ENCODE data around the gene ITM2A. TPM values are rescaled to one million over a fixed set of nuclear protein-coding genes. Genes with fewer than 3 reads are reported as not detected.

Gene ITM2A
- polyA plus RNA-seq, 1 donor (not counting 4 experiments of a cell fraction or from before 2014, with no cell fraction given) = 64.4 TPM

GRCh38 chrX:79325263-79325958 is 41.7 kb downstream of the ITM2A start:
- no peak overlapping the region for H3K9ac ChIP-seq (ENCODE audit: control insufficient read depth, extremely low read depth, insufficient read depth, low read length)
- FAIRE-seq (no peak), DNase-seq (ENCODE audit: low read depth, low spot score) (no peak)
- no peaks in the 10 kb centered on the region for H3K79me2 ChIP-seq (ENCODE audit: control insufficient read depth, insufficient read depth, low read length)
- no peaks in the 10 kb centered on the region for H3K4me1 ChIP-seq (ENCODE audit: control insufficient read depth, extremely low read depth, insufficient read depth, low read length)
- TF ChIP-seq CTCF (optimal IDR thresholded peaks at IDR 0.05 in 1 of 3, IDR thresholded peaks at IDR 0.05 in 1 of 3, conservative IDR thresholded peaks at IDR 0.05 in 1 of 3; ENCODE audit: extremely low read depth in 1 of 3, insufficient read depth in 2 of 3, low read length in 3 of 3) (no peak), EZH2 (IDR thresholded peaks at IDR 0.05; ENCODE audit: low read length) (no peak)
- no peaks in the 10 kb centered on the region for H3K27me3 ChIP-seq (ENCODE audit: control insufficient read depth, extremely low read depth, insufficient read depth, low read length)
- dilution Hi-C loops (cut with MboI; ENCODE audit: extremely low pct_ligation_motif_present, low sequenced_read_pairs) = no loop called here
- no peaks in the 10 kb centered on the region for H4K20me1 ChIP-seq (ENCODE audit: control insufficient read depth, extremely low read depth, insufficient read depth, low read length)
- no peaks in the 10 kb centered on the region for H3K36me3 ChIP-seq (ENCODE audit: control insufficient read depth in 2 of 2, extremely low read depth in 1 of 2, insufficient read depth in 2 of 2, low read length in 2 of 2)
- no peak overlapping the region for H3K4me3 ChIP-seq (ENCODE audit: control insufficient read depth in 2 of 3, extremely low read depth in 1 of 3, insufficient read depth in 2 of 3, low read depth in 1 of 3, low read length in 3 of 3)
- H3K9me1 ChIP-seq (ENCODE audit: control insufficient read depth, extremely low read depth, insufficient read depth, low read length) = no peaks in the 10 kb centered on the region
- H3K9me3 ChIP-seq (ENCODE audit: control insufficient read depth, low read depth, low read length) = no peaks in the 10 kb centered on the region
- H3K27ac ChIP-seq (ENCODE audit: control insufficient read depth, insufficient read depth, low read length) = no peak overlapping the region
- no peak overlapping the region for H3K4me2 ChIP-seq (ENCODE audit: control insufficient read depth, extremely low read depth, insufficient read depth, low read depth, low read length)
- H2AFZ ChIP-seq (ENCODE audit: control insufficient read depth, low read length) = no peak overlapping the region

Other genes starting within 250 kb of the ITM2A start
- gene GPR174, start 222.6 kb downstream of the ITM2A start, polyA plus RNA-seq = 0.04 TPM in 1 of 3 replicates, not detected in the others

Data from keratinocyte (primary cell).